ENCODE results near the gene RFFL.

The RFFL gene

DNA sequence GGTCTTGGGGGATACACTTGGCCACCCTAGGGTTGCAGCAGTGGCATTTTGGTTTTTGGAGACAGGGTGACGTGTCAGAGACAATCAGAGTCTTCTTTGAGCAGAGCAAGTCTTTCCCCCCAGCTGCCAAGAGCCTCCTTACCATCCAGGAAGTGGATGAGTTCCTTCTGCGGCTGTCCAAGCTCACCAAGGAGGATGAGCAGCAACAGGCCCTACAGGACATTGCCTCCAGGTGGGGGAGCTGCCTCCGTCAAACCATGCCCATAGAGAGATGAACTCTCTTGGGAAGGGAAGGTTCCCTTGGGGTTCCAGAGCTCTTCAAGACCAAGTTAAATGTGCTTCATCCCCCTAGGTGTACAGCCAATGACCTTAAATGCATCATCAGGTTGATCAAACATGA is 71.9 kb downstream of the RFFL start:
- DNase-seq (ENCODE audit: extremely low read depth, insufficient read length), result no peak
- Histone ChIP-seq H3K27me3 (replicated peaks; ENCODE audit: control insufficient read depth, insufficient read depth, low read length) (no peaks in the 10 kb centered on the region), H3K36me3 (ENCODE audit: control insufficient read depth, insufficient read depth, low read length) (peaks cover 30% of the 10 kb centered on the region), H3K4me3 (replicated peaks; ENCODE audit: low read depth, low read length) (no peak overlapping the region)
- TF ChIP-seq, protein P1, sequence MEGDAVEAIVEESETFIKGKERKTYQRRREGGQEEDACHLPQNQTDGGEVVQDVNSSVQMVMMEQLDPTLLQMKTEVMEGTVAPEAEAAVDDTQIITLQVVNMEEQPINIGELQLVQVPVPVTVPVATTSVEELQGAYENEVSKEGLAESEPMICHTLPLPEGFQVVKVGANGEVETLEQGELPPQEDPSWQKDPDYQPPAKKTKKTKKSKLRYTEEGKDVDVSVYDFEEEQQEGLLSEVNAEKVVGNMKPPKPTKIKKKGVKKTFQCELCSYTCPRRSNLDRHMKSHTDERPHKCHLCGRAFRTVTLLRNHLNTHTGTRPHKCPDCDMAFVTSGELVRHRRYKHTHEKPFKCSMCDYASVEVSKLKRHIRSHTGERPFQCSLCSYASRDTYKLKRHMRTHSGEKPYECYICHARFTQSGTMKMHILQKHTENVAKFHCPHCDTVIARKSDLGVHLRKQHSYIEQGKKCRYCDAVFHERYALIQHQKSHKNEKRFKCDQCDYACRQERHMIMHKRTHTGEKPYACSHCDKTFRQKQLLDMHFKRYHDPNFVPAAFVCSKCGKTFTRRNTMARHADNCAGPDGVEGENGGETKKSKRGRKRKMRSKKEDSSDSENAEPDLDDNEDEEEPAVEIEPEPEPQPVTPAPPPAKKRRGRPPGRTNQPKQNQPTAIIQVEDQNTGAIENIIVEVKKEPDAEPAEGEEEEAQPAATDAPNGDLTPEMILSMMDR (IDR thresholded peaks at IDR 0.05; ENCODE audit: insufficient read depth, low read length, poor library complexity, severe bottlenecking), result no peak

DNA sequence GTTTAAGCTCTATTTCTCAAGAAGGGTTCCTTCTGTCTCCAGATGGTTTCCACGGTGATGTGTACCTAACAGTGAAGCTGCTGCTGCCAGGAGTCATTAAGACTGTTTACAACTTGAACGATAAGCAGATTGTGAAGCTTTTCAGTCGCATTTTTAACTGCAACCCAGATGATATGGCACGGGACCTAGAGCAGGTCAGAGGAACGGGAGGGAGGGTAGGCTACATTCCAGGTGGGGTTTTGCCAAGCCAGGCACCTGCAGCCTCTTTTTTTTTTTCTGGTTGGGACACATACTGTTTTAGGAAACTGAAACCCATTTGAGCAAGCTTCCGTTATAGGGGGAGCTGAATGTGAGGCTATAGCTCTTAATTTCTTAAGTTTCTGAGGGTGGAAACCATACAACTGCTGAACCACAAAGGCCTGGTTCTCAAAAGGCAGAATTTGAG is 72.6 kb downstream of the RFFL start:
- DNase-seq (ENCODE audit: extremely low read depth, insufficient read length), result no peak
- TF ChIP-seq, protein P1 (IDR thresholded peaks at IDR 0.05; ENCODE audit: insufficient read depth, low read length, poor library complexity, severe bottlenecking), result no peak
- H3K4me3 ChIP-seq (replicated peaks; ENCODE audit: low read depth, low read length), result no peak overlapping the region
- H3K27me3 ChIP-seq (replicated peaks; ENCODE audit: control insufficient read depth, insufficient read depth, low read length), result no peaks in the 10 kb centered on the region
- H3K36me3 ChIP-seq (ENCODE audit: control insufficient read depth, insufficient read depth, low read length), result peaks cover 24% of the 10 kb centered on the region

DNA sequence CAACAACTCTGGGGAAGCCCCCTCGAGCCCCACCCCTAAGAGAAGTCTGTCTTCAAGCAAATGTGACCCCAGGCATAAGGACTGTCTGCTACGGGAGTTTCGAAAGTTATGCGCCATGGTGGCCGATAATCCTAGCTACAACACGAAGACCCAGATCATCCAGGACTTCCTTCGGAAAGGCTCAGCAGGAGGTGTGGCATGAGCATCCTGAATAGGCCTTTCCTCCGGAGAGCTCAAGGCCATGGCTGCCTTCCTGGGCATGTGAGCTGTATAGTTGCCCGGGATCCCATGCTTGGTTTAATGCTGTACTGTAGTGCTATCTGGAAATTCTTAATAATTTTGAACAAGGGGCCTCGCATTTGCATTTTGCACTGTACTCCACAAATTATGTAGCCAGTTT is 74.0 kb downstream of the RFFL start:
- Histone ChIP-seq H3K4me3 (replicated peaks; ENCODE audit: low read depth, low read length) (no peak overlapping the region), H3K27me3 (replicated peaks; ENCODE audit: control insufficient read depth, insufficient read depth, low read length) (no peaks in the 10 kb centered on the region), H3K36me3 (ENCODE audit: control insufficient read depth, insufficient read depth, low read length) (peaks cover 19% of the 10 kb centered on the region)
- TF ChIP-seq, protein P1 (IDR thresholded peaks at IDR 0.05; ENCODE audit: insufficient read depth, low read length, poor library complexity, severe bottlenecking), result no peak
- no peak for DNase-seq (ENCODE audit: extremely low read depth, insufficient read length)

DNA sequence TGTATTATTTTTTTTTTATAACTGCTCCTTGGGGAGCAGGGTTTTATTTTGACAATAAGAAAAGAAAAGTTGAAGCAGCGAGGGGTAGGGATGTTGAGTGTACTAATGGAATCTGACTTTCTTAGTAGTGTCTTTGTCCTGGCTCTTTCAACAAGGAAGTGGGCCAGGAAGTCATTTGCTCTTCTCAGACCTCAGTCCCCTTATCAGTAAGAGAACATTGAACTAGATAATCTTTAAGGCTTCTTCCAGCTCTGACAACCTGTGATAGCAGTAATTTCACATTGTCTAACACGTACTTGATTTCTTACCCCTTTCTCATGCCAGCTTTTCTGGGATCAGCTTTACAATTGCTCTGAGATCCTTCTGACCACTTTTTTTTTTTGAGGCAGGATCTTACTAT is 74.9 kb downstream of the RFFL start:
- TF ChIP-seq, protein P1 (IDR thresholded peaks at IDR 0.05; ENCODE audit: insufficient read depth, low read length, poor library complexity, severe bottlenecking), result no peak
- DNase-seq (ENCODE audit: extremely low read depth, insufficient read length), result no peak
- peaks cover 13% of the 10 kb centered on the region for H3K36me3 ChIP-seq (ENCODE audit: control insufficient read depth, insufficient read depth, low read length)
- H3K27me3 ChIP-seq (replicated peaks; ENCODE audit: control insufficient read depth, insufficient read depth, low read length), result no peaks in the 10 kb centered on the region
- no peak overlapping the region for H3K4me3 ChIP-seq (replicated peaks; ENCODE audit: low read depth, low read length)

DNA sequence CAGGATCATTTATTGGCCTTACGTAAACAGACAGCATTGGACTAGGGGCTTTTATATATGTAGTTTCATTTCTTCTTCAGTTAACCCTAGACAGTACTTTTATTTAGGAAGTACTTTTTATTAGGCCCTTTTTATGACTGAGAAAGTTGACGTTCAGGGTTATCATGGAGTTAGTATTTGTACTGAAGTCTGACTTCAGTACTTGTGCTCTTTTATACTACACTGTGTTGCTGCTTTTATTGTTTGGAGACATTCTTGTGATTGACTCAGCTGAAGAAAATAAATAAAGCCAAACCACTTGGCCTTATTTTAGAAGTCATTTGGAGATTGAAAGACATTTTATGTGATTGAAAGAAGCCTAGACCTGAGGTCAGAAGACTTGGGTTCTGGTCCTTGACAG is 76.3 kb downstream of the RFFL start:
- no peak for DNase-seq (ENCODE audit: extremely low read depth, insufficient read length)

More for the DNA sequence above, 76.3 kb downstream of the RFFL start:
- TF ChIP-seq, protein P1 (IDR thresholded peaks at IDR 0.05; ENCODE audit: insufficient read depth, low read length, poor library complexity, severe bottlenecking), result no peak
- H3K27me3 ChIP-seq (replicated peaks; ENCODE audit: control insufficient read depth, insufficient read depth, low read length), result no peaks in the 10 kb centered on the region
- H3K4me3 ChIP-seq (replicated peaks; ENCODE audit: low read depth, low read length), result no peak overlapping the region
- peaks cover 7% of the 10 kb centered on the region for H3K36me3 ChIP-seq (ENCODE audit: control insufficient read depth, insufficient read depth, low read length)

Data from GM06990 (cell line).